ENCODE results near the gene TXNDC11. TPM values are rescaled to one million over a fixed set of nuclear protein-coding genes. Genes with fewer than 3 reads are reported as not detected.

TXNDC11 gene
- total RNA-seq, 3 donors from 2014 or later: 38.6 to 53.7 (median 47.9) TPM

GRCh38 chr16:11735787-11736186 lies 6.9 kb downstream of the TXNDC11 start:
- Histone ChIP-seq H3K4me1 (peaks cover 0 to 19% of the 10 kb centered on the region in 2 donors), H3K9me3 (no peaks in the 10 kb centered on the region), H3K36me3 (no peaks in the 10 kb centered on the region), H3K4me3 (no peak overlapping the region), H3K27me3 (no peaks in the 10 kb centered on the region), H3K27ac (no peak overlapping the region)
- no peak for DNase-seq (ENCODE audit: low spot score in 2 of 2)
- TF ChIP-seq POLR2A (IDR thresholded peaks at IDR 0.05) (no peak), POLR2AphosphoS5 (IDR thresholded peaks at IDR 0.05) (no peak)
- TF ChIP-seq, protein P1, sequence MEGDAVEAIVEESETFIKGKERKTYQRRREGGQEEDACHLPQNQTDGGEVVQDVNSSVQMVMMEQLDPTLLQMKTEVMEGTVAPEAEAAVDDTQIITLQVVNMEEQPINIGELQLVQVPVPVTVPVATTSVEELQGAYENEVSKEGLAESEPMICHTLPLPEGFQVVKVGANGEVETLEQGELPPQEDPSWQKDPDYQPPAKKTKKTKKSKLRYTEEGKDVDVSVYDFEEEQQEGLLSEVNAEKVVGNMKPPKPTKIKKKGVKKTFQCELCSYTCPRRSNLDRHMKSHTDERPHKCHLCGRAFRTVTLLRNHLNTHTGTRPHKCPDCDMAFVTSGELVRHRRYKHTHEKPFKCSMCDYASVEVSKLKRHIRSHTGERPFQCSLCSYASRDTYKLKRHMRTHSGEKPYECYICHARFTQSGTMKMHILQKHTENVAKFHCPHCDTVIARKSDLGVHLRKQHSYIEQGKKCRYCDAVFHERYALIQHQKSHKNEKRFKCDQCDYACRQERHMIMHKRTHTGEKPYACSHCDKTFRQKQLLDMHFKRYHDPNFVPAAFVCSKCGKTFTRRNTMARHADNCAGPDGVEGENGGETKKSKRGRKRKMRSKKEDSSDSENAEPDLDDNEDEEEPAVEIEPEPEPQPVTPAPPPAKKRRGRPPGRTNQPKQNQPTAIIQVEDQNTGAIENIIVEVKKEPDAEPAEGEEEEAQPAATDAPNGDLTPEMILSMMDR (IDR thresholded peaks at IDR 0.05): no peak
- intact Hi-C loops (cut with DNase I; ENCODE audit: low total_unique reads): no loop called here

DNA sequence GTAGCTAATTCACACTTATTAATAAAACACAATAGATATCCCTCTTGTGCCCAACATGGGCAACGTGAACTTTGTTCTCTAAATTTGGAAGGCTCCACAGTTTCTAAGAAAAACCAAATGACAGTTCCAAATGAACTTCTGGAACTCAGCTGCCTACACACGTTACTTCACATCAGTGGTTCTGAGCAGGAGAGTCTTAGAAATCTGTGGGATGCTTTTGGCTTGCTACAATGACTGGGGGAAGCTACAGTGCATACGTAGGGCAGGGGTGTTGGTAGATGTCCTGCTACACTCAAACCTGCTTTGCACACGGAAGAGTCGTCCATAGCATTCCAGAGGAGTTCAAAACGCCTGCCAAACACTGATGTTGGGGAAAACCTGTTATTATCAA lies 8.0 kb downstream of the TXNDC11 start:
- intact Hi-C loops (cut with DNase I; ENCODE audit: low total_unique reads): no loop called here
- Histone ChIP-seq H3K36me3 (no peaks in the 10 kb centered on the region), H3K27me3 (no peaks in the 10 kb centered on the region), H3K27ac (no peak overlapping the region), H3K9me3 (no peaks in the 10 kb centered on the region), H3K4me3 (no peak overlapping the region), H3K4me1 (peaks cover 0 to 9% of the 10 kb centered on the region in 2 donors)
- TF ChIP-seq POLR2A (IDR thresholded peaks at IDR 0.05): no peak
- no peak for DNase-seq (ENCODE audit: low spot score in 2 of 2)

DNA sequence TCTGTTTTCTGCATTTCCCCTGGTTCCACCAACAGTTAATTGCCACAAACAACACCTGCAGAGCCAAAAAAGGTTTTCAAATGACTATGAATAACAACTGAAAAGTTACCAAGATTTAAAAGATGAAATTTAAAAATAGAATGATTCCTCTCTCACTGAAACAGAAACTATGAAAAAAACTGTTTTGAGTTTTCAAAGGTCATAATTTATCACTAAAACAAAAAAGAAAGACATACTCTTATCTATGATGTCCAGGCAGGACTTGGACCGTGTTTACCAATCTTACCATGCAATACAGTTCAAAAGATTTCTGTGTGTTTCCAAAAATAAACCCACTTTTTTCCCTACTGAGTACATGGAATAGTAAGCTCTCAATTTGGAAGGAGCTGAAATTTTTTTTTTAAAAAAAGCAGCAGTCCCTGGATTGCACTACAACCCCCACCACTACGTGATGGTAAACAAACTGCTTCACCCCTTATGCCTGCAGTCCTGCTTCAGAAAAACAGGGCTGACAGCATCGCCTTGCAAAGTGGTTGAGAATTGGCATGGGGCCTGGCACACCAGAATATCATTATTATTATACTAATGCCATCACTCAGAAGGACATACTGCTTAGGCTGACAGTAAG lies 8.5 kb downstream of the TXNDC11 start:
- H3K4me1 ChIP-seq: peaks cover 0 to 9% of the 10 kb centered on the region in 2 donors
- no peaks in the 10 kb centered on the region for H3K27me3 ChIP-seq
- H3K36me3 ChIP-seq: peaks cover 3% of the 10 kb centered on the region
- no peak overlapping the region for H3K4me3 ChIP-seq
- TF ChIP-seq, protein P1 (IDR thresholded peaks at IDR 0.05): no peak
- no peak for TF ChIP-seq POLR2A (IDR thresholded peaks at IDR 0.05)
- TF ChIP-seq POLR2AphosphoS5 (IDR thresholded peaks at IDR 0.05): no peak
- H3K27ac ChIP-seq: no peak overlapping the region
- H3K9me3 ChIP-seq: no peaks in the 10 kb centered on the region
- DNase-seq (ENCODE audit: low spot score in 2 of 2): no peak
- intact Hi-C loops (cut with DNase I; ENCODE audit: low total_unique reads): no loop called here

GRCh38 chr16:11731222-11731621 lies 11.4 kb downstream of the TXNDC11 start:
- intact Hi-C loops (cut with DNase I; ENCODE audit: low total_unique reads): no loop called here
- no peak overlapping the region for H3K4me3 ChIP-seq
- H3K9me3 ChIP-seq: no peaks in the 10 kb centered on the region
- no peaks in the 10 kb centered on the region for H3K27me3 ChIP-seq
- DNase-seq (ENCODE audit: low spot score in 2 of 2): no peak
- H3K27ac ChIP-seq: no peak overlapping the region
- peaks cover 4% of the 10 kb centered on the region for H3K36me3 ChIP-seq
- TF ChIP-seq, protein P1 (IDR thresholded peaks at IDR 0.05): no peak
- no peak for TF ChIP-seq POLR2A (IDR thresholded peaks at IDR 0.05)
- no peak for TF ChIP-seq POLR2AphosphoS5 (IDR thresholded peaks at IDR 0.05)
- peaks cover 0 to 9% of the 10 kb centered on the region in 2 donors for H3K4me1 ChIP-seq

DNA sequence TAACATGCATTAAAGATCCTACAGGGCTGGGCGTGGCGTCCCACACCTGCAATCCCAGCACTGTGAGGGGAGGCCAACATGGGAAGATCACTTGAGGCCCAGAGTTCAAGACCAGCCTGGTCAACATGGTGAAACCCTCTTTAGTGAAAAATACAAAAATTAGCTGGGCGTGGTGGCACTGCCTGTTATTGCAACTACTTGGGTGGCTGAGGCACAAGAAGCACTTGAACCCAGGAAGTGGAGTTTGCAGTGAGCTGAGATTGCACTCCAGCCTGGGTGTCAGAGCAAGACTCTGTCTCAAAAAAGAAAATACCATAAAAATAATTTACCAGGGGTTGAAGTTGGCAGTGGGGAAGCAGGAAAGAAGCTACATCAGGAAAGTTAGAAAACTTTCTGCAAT lies 12.9 kb downstream of the TXNDC11 start:
- peaks cover 0 to 7% of the 10 kb centered on the region in 2 donors for H3K4me1 ChIP-seq
- intact Hi-C loops (cut with DNase I; ENCODE audit: low total_unique reads): loop anchor here (10.0 kb wide), 1 partner anchor 1285 kb away; no protein-coding TSS in a partner anchor
- H3K27ac ChIP-seq: no peak overlapping the region
- TF ChIP-seq, protein P1 (IDR thresholded peaks at IDR 0.05): no peak
- TF ChIP-seq POLR2AphosphoS5 (IDR thresholded peaks at IDR 0.05) (no peak), POLR2A (IDR thresholded peaks at IDR 0.05) (no peak)
- no peaks in the 10 kb centered on the region for H3K27me3 ChIP-seq
- no peak for DNase-seq (ENCODE audit: low spot score in 2 of 2)
- no peaks in the 10 kb centered on the region for H3K9me3 ChIP-seq
- H3K36me3 ChIP-seq: peaks cover 4% of the 10 kb centered on the region
- H3K4me3 ChIP-seq: no peak overlapping the region

Data from breast epithelium (tissue), 4 donors.